ENCODE results near the gene DRAXIN.

- TF ChIP-seq CTCF (IDR thresholded peaks at IDR 0.05) (no peak), POLR2A (IDR thresholded peaks at IDR 0.05) (no peak)
Measured at GRCh38 chr1:11682799-11683198, 8.7 kb upstream of the DRAXIN start.

All from uterus (tissue), 2 donors.